GM12878 (cell line): ENCODE results near the gene RER1. TPM values are rescaled to one million over a fixed set of nuclear protein-coding genes. Genes with fewer than 3 reads are reported as not detected.
A peak's percentile ranks its signal among the peaks of the same experiment; 100 is the strongest.

Source experiments
- ATAC-seq: fragments of 200-7000 bp; cut with Tn5 transposase; 3 replicates; pipeline ENCODE4 v1.9.1; 2020; ENCODE audit warnings: mild to moderate bottlenecking, moderate library complexity
- BruUV-seq: library from RNA; stranded (reverse); fragments of 400-500 nt; replicated peaks from 2 replicates; lab custom pipeline; 2021; lab: Mats Ljungman, UMichigan
- CTCF ChIA-PET: fragments of 300-600 bp; sonication (Branson Sonifier 250); formaldehyde crosslinking; extraction: SDS; loops from one replicate; lab custom pipeline; 2021; ENCODE audit warnings: inconsistent platforms; lab: Yijun Ruan, JAX
- POLR2A ChIA-PET: fragments of 350-600 bp; formaldehyde crosslinking; extraction: SDS; loops from one replicate; lab custom pipeline; 2021; ENCODE audit warnings: inconsistent platforms; lab: Charles Lee
- RAD21 ChIA-PET: fragments of 300-600 bp; sonication (Branson Sonifier 250); formaldehyde crosslinking; loops from one replicate; lab custom pipeline; 2023; ENCODE audit warnings: antibody characterized with exemption; ENCODE audit not compliant: unreplicated experiment; lab: Charles Lee
- SMC1A ChIA-PET: fragments of 300-600 bp; sonication (Branson Sonifier 250); formaldehyde crosslinking; loops from one replicate; lab custom pipeline; 2023; ENCODE audit not compliant: unreplicated experiment, uncharacterized antibody; lab: Charles Lee
- DNase-seq: peaks from one replicate; pipeline ENCODE4 v3.0.0-alpha.2; 2011; ENCODE audit warnings: low read depth, low spot score
- FAIRE-seq: peaks from 3 replicates; lab custom pipeline; 2011; peaks lifted over from hg19 to GRCh38; lab: Jason Lieb, UNC
- H2AFZ ChIP-seq: 2 replicates; pipeline ENCODE4 v1.6.0; 2011; ENCODE audit warnings: low read depth, low read length, control low read depth; ENCODE audit not compliant: control insufficient read depth
- H3K27ac ChIP-seq: 2 replicates; pipeline ENCODE4 v1.5.1; 2011; ENCODE audit warnings: control low read depth; ENCODE audit not compliant: control insufficient read depth, insufficient read depth
- H3K27me3 ChIP-seq, 2 experiments: replicated peaks in 1 of 2; 2 replicates each; pipeline versions ENCODE4 v1.6.0 to v1.6.1; 2011; ENCODE audit warnings: low read length in 1 of 2; ENCODE audit not compliant: control insufficient read depth in 2 of 2, insufficient read depth in 2 of 2
- H3K36me3 ChIP-seq, 2 experiments: 2 replicates each; pipeline ENCODE4 v1.5.1; 2011; ENCODE audit warnings: low read length in 1 of 2; ENCODE audit not compliant: control insufficient read depth in 2 of 2, insufficient read depth in 2 of 2
- H3K4me1 ChIP-seq: 2 replicates; pipeline ENCODE4 v1.6.1; 2011; ENCODE audit warnings: mild to moderate bottlenecking, low read length, moderate library complexity, mixed read lengths; ENCODE audit not compliant: control insufficient read depth, insufficient read depth
- H3K4me2 ChIP-seq: 2 replicates; pipeline ENCODE4 v1.6.0; 2011; ENCODE audit warnings: control low read depth; ENCODE audit not compliant: control insufficient read depth, insufficient read depth
- H3K4me3 ChIP-seq: fragments of 200-600 bp; sonication (generic); 2 replicates; pipeline ENCODE4 v1.5.1; 2016
- H3K79me2 ChIP-seq: 2 replicates; pipeline ENCODE4 v1.6.0; 2011; ENCODE audit warnings: low read length; ENCODE audit not compliant: control insufficient read depth, insufficient read depth
- H3K9ac ChIP-seq: 2 replicates; pipeline ENCODE4 v1.8.0; 2011; ENCODE audit warnings: low read length, control low read depth, mixed read lengths; ENCODE audit not compliant: control insufficient read depth, insufficient read depth
- H3K9me3 ChIP-seq: replicated peaks from 3 replicates; pipeline ENCODE4 v1.5.1; 2011; ENCODE audit warnings: mild to moderate bottlenecking, low read length; ENCODE audit not compliant: control insufficient read depth, insufficient read depth
- H4K20me1 ChIP-seq: 2 replicates; pipeline ENCODE4 v1.6.0; 2011; ENCODE audit not compliant: control insufficient read depth, insufficient read depth
- BACH1 ChIP-seq: fragments of 450-650 bp; IDR thresholded peaks from 2 replicates; pipeline ENCODE4 v1.6.1; 2017; ENCODE audit warnings: mild to moderate bottlenecking, borderline replicate concordance
- CTCF ChIP-seq, 3 experiments: IDR thresholded peaks in 2 of 3; conservative IDR thresholded peaks in 1 of 3; 2 replicates each; pipeline ENCODE4 v1.5.1; 2011; ENCODE audit warnings: low read depth in 3 of 3, low read length in 3 of 3, mild to moderate bottlenecking in 3 of 3, control low read depth in 2 of 3, moderate library complexity in 2 of 3, inconsistent platforms in 1 of 3, mixed read lengths in 1 of 3; ENCODE audit not compliant: control insufficient read depth in 2 of 3, insufficient read depth in 1 of 3; ENCODE audit errors: extremely low read depth in 1 of 3
- E4F1 ChIP-seq: fragments of 450-650 bp; IDR thresholded peaks from 2 replicates; pipeline ENCODE4 v1.6.1; 2018; ENCODE audit warnings: borderline replicate concordance, mild to moderate bottlenecking; ENCODE audit not compliant: partially characterized antibody
- ELK1 ChIP-seq: IDR thresholded peaks from 2 replicates; pipeline ENCODE4 v1.6.1; 2012; ENCODE audit warnings: low read depth, low read length, improper control_type of control experiment
- ESRRA ChIP-seq: IDR thresholded peaks from 2 replicates; pipeline ENCODE4 v1.6.1; 2012; ENCODE audit warnings: mild to moderate bottlenecking, low read length, improper control_type of control experiment
- MTA3 ChIP-seq: IDR thresholded peaks from 2 replicates; pipeline ENCODE4 v1.6.1; 2012; ENCODE audit warnings: low read length, inconsistent platforms, borderline replicate concordance
- POU2F2 ChIP-seq: IDR thresholded peaks from 3 replicates; pipeline ENCODE4 v1.6.1; 2011; ENCODE audit warnings: low read depth, mild to moderate bottlenecking, low read length, borderline replicate concordance
- RAD21 ChIP-seq: IDR thresholded peaks from 2 replicates; pipeline ENCODE4 v1.6.1; 2011; ENCODE audit warnings: mild to moderate bottlenecking, low read depth, low read length, moderate library complexity; ENCODE audit not compliant: insufficient read depth
- ZBTB40 ChIP-seq: fragments of 450-650 bp; IDR thresholded peaks from 2 replicates; pipeline ENCODE4 v1.6.1; 2016; ENCODE audit warnings: mild to moderate bottlenecking, moderate library complexity, borderline replicate concordance
- WGBS: methylation state at CpG from one replicate; pipeline ENCODE4 v1.1.6; 2016; ENCODE audit warnings: low lambda C conversion rate; ENCODE audit not compliant: insufficient replicate concordance, insufficient coverage; ENCODE audit errors: missing lambda C conversion rate; 5-methylcytosine and 5-hydroxymethylcytosine counted together
- in situ Hi-C: fragments of 300-500 bp; cut with MboI; formaldehyde crosslinking; loops from 9 replicates; pipeline ENCODE4 v1.14.3; 2018; ENCODE audit warnings: mixed read lengths
- intact Hi-C: fragments of 100-400 bp; cut with micrococcal nuclease; formaldehyde crosslinking; loops from one replicate; pipeline ENCODE4 v1.14.2; 2022; ENCODE audit not compliant: unreplicated experiment
- polyA plus RNA-seq, 11 experiments: library from polyadenylated mRNA; depleted of rRNA in 4 of 11; unstranded in 6 of 11; stranded (reverse) in 5 of 11; fragments of >200 nt; fragmentation: Nextera tagmentation in 4 of 11; fragmentation: Illumina TruSeq in 1 of 11; extraction: Ambion mirVana in 4 of 11; extraction: Trizol in 1 of 11; gene quantifications; 1 replicate in 1 of 11; 2 replicates in 10 of 11; pipeline versions ENCODE4 v1.2.1 to v1.2.3, GENCODE V29; 2011 to 2016; ENCODE audit warnings: inconsistent platforms in 2 of 11, missing spikeins in 2 of 11, low read depth in 1 of 11
- total RNA-seq, 4 experiments: library from RNA; depleted of rRNA in 3 of 4; stranded (reverse); fragments of >200 nt in 3 of 4; fragmentation: Illumina TruSeq in 1 of 4; extraction: Trizol in 1 of 4; gene quantifications; 2 replicates each; pipeline versions ENCODE4 v1.2.1 to v1.2.3, GENCODE V29; 2013 to 2021

Gene RER1
- total and polyA plus RNA-seq, 10 of the 15 experiments (the other 5 are each of a cell fraction or from before 2014, with no cell fraction given) = 29.2 to 274 (median 136) TPM

GRCh38 chr1:2382621-2383361, 8.8 kb upstream of the RER1 start:
- ChIA-PET POLR2A (interaction anchor here (1.0 to 1.8 kb wide), 2 partner anchors 9 to 188 kb away, joined by 3 to 12 read pairs; partner anchors contain the start of genes FAAP20, MORN1 and RER1), RAD21 (interaction anchor here (0.5 to 4.2 kb wide), 8 partner anchors 8 to 565 kb away, joined by 3 to 78 read pairs (median 3); partner anchors contain the start of genes FAAP20, MORN1, PANK4 and RER1), CTCF (interaction anchor here (0.5 to 4.4 kb wide), 12 partner anchors 9 to 1415 kb away, joined by 3 to 98 read pairs (median 7); partner anchors contain the start of genes FAAP20, MORN1 and RER1), SMC1A (interaction anchor here (0.7 to 4.2 kb wide), 4 partner anchors 154 to 187 kb away, joined by 3 to 62 read pairs (median 3); partner anchors contain the start of gene FAAP20)
- intact Hi-C loops (no loop called here), in situ Hi-C loops (no loop called here)
- Histone ChIP-seq H3K9ac (no peak overlapping the region), H3K79me2 (peaks cover 4% of the 10 kb centered on the region; the same call in 1 of the 2 replicates), H3K27ac (no peak overlapping the region), H3K4me2 (no peak overlapping the region), H3K36me3 (no peaks in the 10 kb centered on the region; a peak in 1 of 4 replicates), H3K27me3 (no peaks in the 10 kb centered on the region), H4K20me1 (no peaks in the 10 kb centered on the region), H2AFZ (no peak overlapping the region), H3K4me1 (peaks cover 18% of the 10 kb centered on the region), H3K4me3 (no peak overlapping the region), H3K9me3 (no peaks in the 10 kb centered on the region)
- 35% methylated on average over 13 of the region's 13 CpGs for WGBS
- BruUV-seq = no TSS peak
- FAIRE-seq = no peak
- TF ChIP-seq E4F1 = no peak
- TF ChIP-seq POU2F2 = no peak
- TF ChIP-seq BACH1 = no peak
- TF ChIP-seq RAD21 = peak; percentile 16; the same call in 1 of the 2 replicates
- peak; percentile 44 to 54 (median 52) for TF ChIP-seq CTCF (IDR thresholded peaks at IDR 0.05 in 2 of 3, conservative IDR thresholded peaks at IDR 0.05 in 1 of 3; ENCODE audit: control insufficient read depth in 2 of 3, extremely low read depth in 1 of 3, insufficient read depth in 1 of 3, low read depth in 3 of 3, low read length in 3 of 3)
- TF ChIP-seq ELK1 = no peak
- no peak for TF ChIP-seq MTA3
- TF ChIP-seq ZBTB40 = no peak
- TF ChIP-seq ESRRA = no peak
- ATAC-seq = peak; percentile 74
- no peak for DNase-seq
